Smooth muscle cell (in vitro differentiated cells): ENCODE measurements around the gene ADGRF1. TPM values are rescaled to one million over a fixed set of nuclear protein-coding genes. Genes with fewer than 3 reads are reported as not detected.

Experiments used
- polyA plus RNA-seq: library from polyadenylated mRNA; unstranded; fragments of >200 nt; fragmentation: Nextera tagmentation; extraction: Ambion mirVana; gene quantifications from 2 replicates; pipeline ENCODE4 v1.2.1, GENCODE V29; 2016
- total RNA-seq: library from RNA; depleted of rRNA; stranded (reverse); fragments of >200 nt; gene quantifications from 2 replicates; pipeline ENCODE4 v1.2.3, GENCODE V29; 2014

ADGRF1 gene
- total and polyA plus RNA-seq, 2 experiments from 2014 or later = not detected

Other genes starting within 250 kb of the ADGRF1 start
- not detected in 2 replicates for gene MEP1A, start 248.9 kb downstream of the ADGRF1 start, total RNA-seq
- gene MEP1A, start 248.9 kb downstream of the ADGRF1 start, polyA plus RNA-seq = not detected in 2 replicates
- 0.13 TPM in 1 of 2 replicates, not detected in the other for gene ADGRF5, start 120.4 kb downstream of the ADGRF1 start, total RNA-seq
- gene ADGRF5, start 120.4 kb downstream of the ADGRF1 start, polyA plus RNA-seq = not detected in 2 replicates